AG04450 (cell line): ENCODE data around the gene ARHGEF5. TPM values are rescaled to one million over a fixed set of nuclear protein-coding genes. Genes with fewer than 3 reads are reported as not detected.
"Not testable (repeated sequence)": the region's sequence is repeated elsewhere in the genome, so short reads cannot be mapped to it uniquely, and the experiment has no call there.

Experiments used
- CTCF ChIA-PET: fragments of 300-600, 350-600 bp; formaldehyde crosslinking; extraction: SDS; loops from one replicate; lab custom pipeline; 2022; ENCODE audit warnings: antibody characterized with exemption, inconsistent platforms; lab: Charles Lee
- POLR2A ChIA-PET: fragments of 350-600 bp; formaldehyde crosslinking; extraction: SDS; loops from one replicate; lab custom pipeline; 2021; ENCODE audit warnings: antibody characterized with exemption, inconsistent platforms; lab: Yijun Ruan, JAX
- DNase-seq: peaks from one replicate; pipeline ENCODE4 v3.0.0-alpha.2; 2011; ENCODE audit warnings: low read depth, low spot score
- H3K27ac ChIP-seq: one replicate; pipeline ENCODE4 v1.5.1; 2012; ENCODE audit warnings: low read depth, low read length, control low read depth
- H3K27me3 ChIP-seq: one replicate; pipeline ENCODE4 v1.6.0; 2012; ENCODE audit warnings: low read length; ENCODE audit not compliant: control insufficient read depth, insufficient read depth
- H3K4me3 ChIP-seq: 2 replicates; pipeline ENCODE4 v1.5.1; 2011; ENCODE audit warnings: mild to moderate bottlenecking, low read depth, low read length, control low read depth
- H3K9me3 ChIP-seq: 2 replicates; pipeline ENCODE4 v1.5.1; 2012; ENCODE audit warnings: low read length; ENCODE audit not compliant: control insufficient read depth, insufficient read depth
- polyA minus RNA-seq: library from RNA; depleted of rRNA, polyadenylated mRNA; stranded (reverse); fragments of >200 nt; gene quantifications from 2 replicates; pipeline ENCODE4 v1.2.3, GENCODE V29; 2011; rRNA and poly(A)+ RNA removed
- polyA plus RNA-seq: library from polyadenylated mRNA; depleted of rRNA; stranded (reverse); fragments of >200 nt; gene quantifications from 2 replicates; pipeline ENCODE4 v1.2.3, GENCODE V29; 2011; rRNA removed

The ARHGEF5 gene
- polyA plus RNA-seq (0.47 and 0.79 TPM in 2 replicates), polyA minus RNA-seq (1.1 and 1.5 TPM in 2 replicates)

- POLR2A ChIA-PET, H3K27me3 ChIP-seq, DNase-seq, H3K9me3 ChIP-seq, H3K4me3 ChIP-seq, H3K27ac ChIP-seq, CTCF ChIA-PET: not testable (repeated sequence)
Measured at GRCh38 chr7:144355176-144355822, at the start of gene ARHGEF5. Gene ARHGEF5 (plus strand): TSS chr7:144355402. CDS start chr7:144362670, 7,268 bp downstream.

- H3K27ac ChIP-seq, H3K9me3 ChIP-seq, CTCF ChIA-PET, POLR2A ChIA-PET, H3K4me3 ChIP-seq, H3K27me3 ChIP-seq, DNase-seq: not testable (repeated sequence)
Measured at GRCh38 chr7:144309702-144310101, 45.5 kb upstream of the ARHGEF5 start.

GRCh38 chr7:144311218-144311617, 44.0 kb upstream of the ARHGEF5 start:
- POLR2A ChIA-PET, H3K9me3 ChIP-seq, DNase-seq, H3K27me3 ChIP-seq, CTCF ChIA-PET, H3K4me3 ChIP-seq, H3K27ac ChIP-seq: not testable (repeated sequence)

- POLR2A ChIA-PET, CTCF ChIA-PET, H3K9me3 ChIP-seq, DNase-seq, H3K4me3 ChIP-seq, H3K27ac ChIP-seq, H3K27me3 ChIP-seq: not testable (repeated sequence)
Measured at GRCh38 chr7:144311872-144312469, 43.2 kb upstream of the ARHGEF5 start, which contains the start of gene OR2A1. Gene OR2A1 (plus strand): TSS chr7:144312419. CDS start chr7:144318125, 5,706 bp downstream.

- H3K4me3 ChIP-seq, POLR2A ChIA-PET, CTCF ChIA-PET, DNase-seq, H3K27ac ChIP-seq, H3K27me3 ChIP-seq, H3K9me3 ChIP-seq: not testable (repeated sequence)
Measured at GRCh38 chr7:144317537-144317936, 37.7 kb upstream of the ARHGEF5 start.

- DNase-seq, H3K27me3 ChIP-seq, H3K4me3 ChIP-seq, H3K27ac ChIP-seq, CTCF ChIA-PET, POLR2A ChIA-PET, H3K9me3 ChIP-seq: not testable (repeated sequence)
Measured at GRCh38 chr7:144319547-144319946, 35.7 kb upstream of the ARHGEF5 start.

GRCh38 chr7:144321677-144322206, 33.5 kb upstream of the ARHGEF5 start:
- DNase-seq, H3K27ac ChIP-seq, CTCF ChIA-PET, H3K4me3 ChIP-seq, H3K9me3 ChIP-seq, POLR2A ChIA-PET, H3K27me3 ChIP-seq: not testable (repeated sequence)

- CTCF ChIA-PET, H3K27me3 ChIP-seq, POLR2A ChIA-PET, H3K27ac ChIP-seq, DNase-seq, H3K9me3 ChIP-seq, H3K4me3 ChIP-seq: not testable (repeated sequence)
Measured at GRCh38 chr7:144323359-144323758, 31.8 kb upstream of the ARHGEF5 start.

GRCh38 chr7:144325868-144326267, 29.3 kb upstream of the ARHGEF5 start:
- DNase-seq, H3K27me3 ChIP-seq, CTCF ChIA-PET, POLR2A ChIA-PET, H3K4me3 ChIP-seq, H3K27ac ChIP-seq, H3K9me3 ChIP-seq: not testable (repeated sequence)

GRCh38 chr7:144330044-144330443, 25.2 kb upstream of the ARHGEF5 start:
- H3K4me3 ChIP-seq, H3K9me3 ChIP-seq, POLR2A ChIA-PET, DNase-seq, H3K27me3 ChIP-seq, H3K27ac ChIP-seq, CTCF ChIA-PET: not testable (repeated sequence)

- CTCF ChIA-PET, H3K27me3 ChIP-seq, H3K4me3 ChIP-seq, DNase-seq, H3K27ac ChIP-seq, POLR2A ChIA-PET, H3K9me3 ChIP-seq: not testable (repeated sequence)
Measured at GRCh38 chr7:144331221-144331995, 23.8 kb upstream of the ARHGEF5 start.
